Measurements from ENCODE around the gene PTGES2.

The PTGES2 gene

GRCh38 chr9:128102861-128103588 is 24.5 kb downstream of the PTGES2 start:
- DNase-seq (ENCODE audit: low read depth) = no peak

- no peak for DNase-seq (ENCODE audit: low read depth)
Measured at GRCh38 chr9:128102196-128102595, 25.3 kb downstream of the PTGES2 start.

GRCh38 chr9:128101690-128102089 is 25.8 kb downstream of the PTGES2 start:
- DNase-seq (ENCODE audit: low read depth) = no peak

GRCh38 chr9:128101231-128101661 is 26.3 kb downstream of the PTGES2 start:
- no peak for DNase-seq (ENCODE audit: low read depth)

GRCh38 chr9:128100581-128100980 is 26.9 kb downstream of the PTGES2 start:
- no peak for DNase-seq (ENCODE audit: low read depth)

- DNase-seq (ENCODE audit: low read depth) = no peak
Measured at GRCh38 chr9:128099932-128100491, 27.5 kb downstream of the PTGES2 start.

- DNase-seq (ENCODE audit: low read depth) = no peak
Measured at GRCh38 chr9:128099231-128099931, 28.1 kb downstream of the PTGES2 start.

- DNase-seq (ENCODE audit: low read depth) = peak; percentile 62
Measured at GRCh38 chr9:128098297-128099230, 29.0 kb downstream of the PTGES2 start.

GRCh38 chr9:128097543-128098296 is 29.8 kb downstream of the PTGES2 start:
- no peak for DNase-seq (ENCODE audit: low read depth)

GRCh38 chr9:128096616-128097536 is 30.7 kb downstream of the PTGES2 start:
- no peak for DNase-seq (ENCODE audit: low read depth)

GRCh38 chr9:128094950-128095544 is 32.5 kb downstream of the PTGES2 start:
- DNase-seq (ENCODE audit: low read depth) = no peak

GRCh38 chr9:128094166-128094949 is 33.2 kb downstream of the PTGES2 start:
- DNase-seq (ENCODE audit: low read depth) = peak; percentile 79

GRCh38 chr9:128093011-128093410 is 34.5 kb downstream of the PTGES2 start:
- no peak for DNase-seq (ENCODE audit: low read depth)

GRCh38 chr9:128092199-128092977 is 35.1 kb downstream of the PTGES2 start:
- DNase-seq (ENCODE audit: low read depth) = no peak

- DNase-seq (ENCODE audit: low read depth) = no peak
Measured at GRCh38 chr9:128091571-128091970, 36.0 kb downstream of the PTGES2 start.

- no peak for DNase-seq (ENCODE audit: low read depth)
Measured at GRCh38 chr9:128091144-128091543, 36.4 kb downstream of the PTGES2 start.

GRCh38 chr9:128089299-128089698 is 38.2 kb downstream of the PTGES2 start:
- DNase-seq (ENCODE audit: low read depth) = no peak

GRCh38 chr9:128088253-128088945 is 39.1 kb downstream of the PTGES2 start:
- DNase-seq (ENCODE audit: low read depth) = no peak

Data from activated T-cell treated with anti-CD3 and anti-CD28 coated beads for 48 hours (primary cell).